Measurements from ENCODE around the gene MAP4K1.
"Not testable (repeated sequence)": the region's sequence is repeated elsewhere in the genome, so short reads cannot be mapped to it uniquely, and the experiment has no call there.

DNA sequence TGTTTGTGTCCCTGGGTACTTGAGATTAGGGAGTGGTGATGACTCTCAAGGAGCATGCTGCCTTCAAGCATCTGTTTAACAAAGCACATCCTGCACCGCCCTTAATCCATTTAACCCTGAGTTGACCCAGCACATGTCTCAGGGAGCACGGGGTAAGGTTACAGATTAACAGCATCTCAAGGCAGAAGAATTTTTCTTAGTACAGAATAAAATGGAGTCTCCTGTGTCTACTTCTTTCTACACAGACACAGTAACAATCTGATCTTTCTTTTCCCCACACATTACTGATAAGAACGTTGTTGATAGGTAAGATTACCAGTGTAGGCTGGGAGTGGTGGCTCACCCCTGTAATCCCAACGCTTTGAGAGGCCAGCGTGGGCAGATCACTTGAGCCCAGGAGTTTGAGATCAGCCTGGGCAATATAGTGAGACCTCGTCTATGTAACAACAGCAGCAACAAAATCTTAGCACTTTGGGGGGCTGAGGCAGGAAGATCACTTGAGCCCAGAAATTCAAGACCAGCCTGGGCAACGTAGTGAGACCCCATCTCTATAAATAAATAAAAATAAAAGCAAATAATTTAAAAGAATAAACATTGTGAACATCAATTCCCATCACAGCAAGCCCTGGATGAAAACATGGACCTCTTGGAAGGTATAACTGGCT lies 14.2 kb upstream of the MAP4K1 start:
- TF ChIP-seq EZH2phosphoT487 (IDR thresholded peaks at IDR 0.05; ENCODE audit: borderline replicate concordance, low read length); EZH2 (IDR thresholded peaks at IDR 0.05; ENCODE audit: low read length, unreplicated experiment): not testable (repeated sequence)

All from PC-3 (cell line).